NCI-H1092 treated with DMSO at 0.1 percent for 48 hours (cell line): ENCODE results near the gene HOXA11.

Source experiments
- DNase-seq: peaks from one replicate; lab custom pipeline; 2025; lab: John Stamatoyannopoulos, UW

Gene HOXA11

DNA sequence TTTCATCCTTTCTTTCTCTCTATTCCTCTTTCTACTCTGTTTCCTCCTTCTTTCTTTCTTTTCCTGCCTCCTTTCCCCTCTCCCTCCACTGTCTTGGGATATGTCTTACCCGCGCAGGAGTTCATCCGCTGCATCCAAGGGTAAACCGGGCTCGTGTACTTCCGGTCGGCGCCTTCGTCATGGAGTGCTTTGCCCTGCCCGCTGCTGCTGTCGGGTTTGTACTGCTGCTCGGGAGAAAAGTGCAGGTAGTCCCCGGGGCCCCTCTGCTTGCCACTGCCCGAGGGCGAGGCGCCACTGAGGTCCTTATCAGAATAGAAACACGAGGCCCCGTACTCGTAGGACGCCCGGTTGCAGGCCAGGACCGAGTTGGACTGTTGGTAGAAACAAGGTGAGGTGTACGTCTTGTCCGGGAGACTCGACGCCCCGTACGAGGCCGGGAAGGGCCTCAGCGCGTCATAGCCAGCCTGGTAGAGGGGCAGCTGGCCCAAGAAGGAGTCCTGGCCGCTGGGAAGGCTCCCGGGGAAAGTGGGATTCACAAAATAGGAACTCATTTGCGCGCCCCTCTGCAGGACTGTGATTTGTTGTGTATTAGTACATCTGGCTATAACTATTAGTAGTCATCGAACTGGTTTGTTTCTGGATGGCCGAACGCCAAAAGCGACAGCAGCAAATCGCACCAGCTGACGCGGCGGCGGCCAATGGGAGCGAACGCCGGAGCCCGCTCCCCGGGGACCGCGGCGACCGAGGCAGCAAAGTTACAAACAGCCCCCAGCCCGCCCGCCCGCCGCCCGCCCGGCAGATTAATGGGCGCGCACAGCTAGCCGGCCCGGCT is 37.6 kb downstream of the HOXA11 start, which contains the start of gene HOXA6:
HOXA6 (minus strand) TSS at position 576 of the 832 bp plus-strand sequence; CDS start at position 551, 25 bp downstream.
- DNase-seq = no peak

GRCh38 chr7:27146491-27147198 is 38.4 kb downstream of the HOXA11 start:
- DNase-seq = no peak

DNA sequence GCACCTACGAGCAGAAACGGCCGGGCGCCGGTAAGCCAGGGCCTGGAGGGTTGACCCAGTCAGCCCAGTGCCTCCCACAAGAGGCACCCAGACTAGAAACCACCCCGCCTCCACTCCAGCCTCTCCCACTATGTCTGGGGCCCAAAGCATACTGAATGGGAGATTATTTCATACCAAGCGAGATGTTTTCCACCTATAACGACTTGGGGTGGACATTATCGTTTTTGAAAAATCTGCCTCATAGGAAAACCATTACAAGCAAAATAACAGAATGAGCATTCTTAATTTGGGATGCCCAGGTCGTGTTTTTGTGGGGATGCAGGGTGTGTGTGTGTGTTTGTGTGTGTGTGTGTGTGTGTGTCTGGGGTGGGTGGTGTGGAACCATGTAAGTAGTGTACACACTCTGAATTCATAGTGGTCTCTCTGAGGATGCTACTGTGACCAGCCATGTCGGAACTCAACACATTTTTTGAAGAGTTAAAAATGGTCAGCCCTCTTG is 39.1 kb downstream of the HOXA11 start:
- DNase-seq = no peak

GRCh38 chr7:27145165-27145913 is 39.7 kb downstream of the HOXA11 start:
- no peak for DNase-seq

- DNase-seq = no peak
Measured at GRCh38 chr7:27144781-27145164, 40.3 kb downstream of the HOXA11 start.

DNA sequence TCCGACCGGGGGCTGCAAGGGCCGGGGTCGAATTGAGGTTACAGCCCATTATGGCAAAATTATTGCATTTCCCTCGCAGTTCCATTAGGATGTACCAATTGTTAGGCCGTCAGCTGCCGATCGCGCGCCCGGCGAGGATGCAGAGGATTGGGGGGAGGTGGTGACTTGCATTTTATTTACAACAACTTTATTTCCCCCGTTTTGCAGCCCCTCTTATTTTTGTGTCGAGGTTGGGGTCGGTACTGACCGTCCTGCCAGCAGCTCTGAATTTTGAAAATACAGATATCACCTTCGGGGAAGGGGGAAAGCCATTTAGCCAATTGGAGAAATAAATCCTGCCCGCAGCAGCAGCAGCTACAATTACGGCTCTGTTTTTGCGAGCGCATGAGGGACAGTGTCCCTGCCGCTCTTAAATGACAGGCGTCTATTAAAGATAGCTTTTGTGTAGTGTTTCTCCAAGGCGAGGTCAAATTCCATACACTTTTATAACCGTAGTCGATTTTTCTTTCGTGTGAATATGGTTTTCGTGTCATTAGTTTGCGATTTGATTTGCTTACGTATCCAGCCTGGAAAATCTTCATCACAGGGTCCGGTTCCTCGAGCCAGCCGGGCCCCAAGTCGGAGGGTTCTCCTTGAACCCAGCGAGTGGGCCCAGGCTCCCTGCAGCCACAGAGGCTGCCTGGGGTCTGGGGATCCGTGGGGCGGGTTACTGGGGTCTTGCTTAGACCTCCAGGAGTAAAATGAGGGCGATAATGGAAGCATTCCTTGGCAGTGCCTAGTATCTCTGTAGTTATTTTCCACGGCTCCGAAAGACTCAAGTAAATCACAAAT is 40.9 kb downstream of the HOXA11 start:
- no peak for DNase-seq

DNA sequence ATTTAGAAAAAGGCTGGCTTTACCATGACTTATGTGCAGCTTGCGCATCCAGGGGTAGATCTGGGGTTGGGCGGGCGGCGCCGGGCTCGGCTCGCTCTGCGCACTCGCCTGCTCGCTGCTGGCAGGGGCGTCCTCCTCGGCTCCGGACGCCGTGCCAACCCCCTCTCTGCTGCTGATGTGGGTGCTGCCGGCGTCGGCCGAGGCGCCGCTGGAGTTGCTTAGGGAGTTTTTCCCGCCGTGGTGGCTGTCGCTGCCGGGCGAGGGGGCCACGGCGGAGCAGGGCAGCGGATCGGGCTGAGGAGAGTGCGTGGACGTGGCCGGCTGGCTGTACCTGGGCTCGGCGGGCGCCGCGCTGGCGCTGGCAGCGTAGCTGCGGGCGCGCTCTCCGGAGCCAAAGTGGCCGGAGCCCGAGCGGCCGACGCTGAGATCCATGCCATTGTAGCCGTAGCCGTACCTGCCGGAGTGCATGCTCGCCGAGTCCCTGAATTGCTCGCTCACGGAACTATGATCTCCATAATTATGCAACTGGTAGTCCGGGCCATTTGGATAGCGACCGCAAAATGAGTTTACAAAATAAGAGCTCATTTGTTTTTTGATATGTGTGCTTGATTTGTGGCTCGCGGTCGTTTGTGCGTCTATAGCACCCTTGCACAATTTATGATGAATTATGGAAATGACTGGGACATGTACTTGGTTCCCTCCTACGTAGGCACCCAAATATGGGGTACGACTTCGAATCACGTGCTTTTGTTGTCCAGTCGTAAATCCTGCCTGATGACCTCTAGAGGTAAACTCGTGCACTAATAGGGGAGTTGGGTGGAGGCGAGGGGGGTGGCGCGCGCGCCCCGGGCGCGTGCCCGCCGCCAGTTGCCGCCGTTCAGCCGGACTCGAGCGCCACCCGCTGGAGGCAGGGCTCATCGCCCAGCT is 41.7 kb downstream of the HOXA11 start, which contains the start of gene HOXA5:
HOXA5 (minus strand) TSS at position 659 of the 927 bp plus-strand sequence; CDS start at position 585, 74 bp downstream.
- DNase-seq = peak; percentile 90

- no peak for DNase-seq
Measured at GRCh38 chr7:27142580-27143022, 42.4 kb downstream of the HOXA11 start.

DNA sequence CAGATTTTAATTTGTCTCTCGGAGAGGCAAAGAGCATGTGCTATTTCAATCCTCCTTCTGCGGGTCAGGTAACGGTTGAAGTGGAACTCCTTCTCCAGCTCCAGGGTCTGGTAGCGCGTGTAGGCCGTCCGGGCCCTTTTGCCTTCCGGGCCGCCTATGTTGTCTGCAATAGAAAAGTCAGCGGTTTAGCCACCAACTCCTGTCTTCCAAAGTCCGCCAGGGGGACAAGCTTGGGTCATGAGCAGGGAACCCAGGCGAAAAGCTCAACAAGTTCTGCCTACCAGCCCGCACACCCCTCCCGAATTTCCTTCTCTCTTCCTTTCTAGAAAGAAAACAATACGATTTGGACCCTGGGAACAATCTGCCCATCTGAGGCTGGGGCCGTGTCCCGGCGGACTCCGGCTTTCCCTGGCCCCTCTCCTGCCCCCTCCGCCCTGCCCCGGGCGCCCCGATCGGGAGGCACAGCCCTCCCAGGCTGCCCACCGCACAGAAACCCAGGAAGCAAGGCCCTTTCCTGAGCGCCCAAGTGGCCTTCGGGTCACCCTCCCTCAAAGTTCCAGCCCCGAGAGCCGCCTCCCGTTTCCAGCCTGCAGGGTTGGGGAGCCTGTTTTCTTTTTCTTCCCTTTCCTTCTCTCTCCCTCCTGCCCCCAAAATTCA is 43.0 kb downstream of the HOXA11 start:
- DNase-seq = no peak

GRCh38 chr7:27141137-27141922 is 43.7 kb downstream of the HOXA11 start:
- no peak for DNase-seq

GRCh38 chr7:27140126-27140857 is 44.7 kb downstream of the HOXA11 start:
- no peak for DNase-seq

DNA sequence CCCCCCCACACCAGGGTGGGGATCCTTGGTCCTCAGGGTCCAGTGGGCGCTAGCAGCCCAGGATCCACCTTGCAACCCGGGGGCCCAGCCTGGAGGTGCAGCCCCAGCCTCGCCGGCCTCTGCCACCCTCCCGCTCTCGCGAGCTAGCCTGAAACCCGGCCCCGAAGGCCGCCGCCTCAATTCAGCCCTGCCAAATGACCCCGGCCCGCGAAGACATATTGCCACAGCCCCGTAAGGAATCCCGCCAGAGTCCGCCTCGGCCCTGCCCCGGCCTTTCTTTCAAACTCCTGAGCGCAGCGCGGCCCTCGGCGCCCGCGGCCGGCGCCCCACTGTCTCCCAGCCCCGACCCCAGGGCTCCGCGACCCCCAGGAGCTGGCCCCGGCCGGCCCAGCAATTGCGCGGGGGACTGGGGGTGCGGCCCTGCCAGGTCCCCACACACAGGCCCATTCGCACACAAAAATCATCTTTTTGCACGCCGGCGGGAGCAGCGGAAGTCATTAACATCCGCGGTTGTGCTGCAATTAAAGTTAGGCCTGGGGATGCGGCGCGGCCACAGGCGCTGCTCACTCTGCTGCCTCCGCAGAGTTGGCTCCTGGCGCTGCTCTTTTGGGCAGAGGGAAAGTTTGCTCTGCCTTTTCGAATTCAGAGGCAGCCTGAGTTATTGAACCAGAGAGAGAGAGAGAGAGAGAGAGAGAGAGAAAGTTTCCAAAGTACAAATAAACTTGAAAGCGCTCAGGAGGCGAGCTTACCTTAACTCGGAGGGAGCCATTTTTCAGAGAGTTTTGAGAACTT is 45.5 kb downstream of the HOXA11 start:
- DNase-seq = no peak

GRCh38 chr7:27138985-27139333 is 46.1 kb downstream of the HOXA11 start:
- DNase-seq = no peak

GRCh38 chr7:27138472-27138871 is 46.6 kb downstream of the HOXA11 start:
- no peak for DNase-seq

- no peak for DNase-seq
Measured at GRCh38 chr7:27137640-27138315, 47.3 kb downstream of the HOXA11 start.

- no peak for DNase-seq
Measured at GRCh38 chr7:27134392-27134791, 50.6 kb downstream of the HOXA11 start.
